ENCODE data around the gene TMEM163. TPM values are rescaled to one million over a fixed set of nuclear protein-coding genes. Genes with fewer than 3 reads are reported as not detected.

TMEM163 gene
- total RNA-seq, 6 donors from 2014 or later, result 19.3 to 71.6 (median 26.7) TPM

GRCh38 chr2:134715932-134716643 lies 2.7 kb downstream of the TMEM163 start:
- TF ChIP-seq POLR2A (IDR thresholded peaks at IDR 0.05), result no peak
- TF ChIP-seq EP300 (IDR thresholded peaks at IDR 0.05), result no peak
- no peak for TF ChIP-seq CTCF (IDR thresholded peaks at IDR 0.05)
- no peak for TF ChIP-seq POLR2AphosphoS5 (IDR thresholded peaks at IDR 0.05)
- 49 to 63% methylated on average over 3 to 4 of the region's 4 CpGs for WGBS, 2 donors
- Histone ChIP-seq H3K27ac (no peak overlapping the region), H3K27me3 (peaks cover 0 to 21% (median 9%) of the 10 kb centered on the region in 4 donors), H3K4me3 (peak overlapping the region in 2 of 4 donors; percentile 54 to 63), H3K4me1 (peaks cover 9 to 33% (median 16%) of the 10 kb centered on the region in 4 donors), H3K36me3 (no peaks in the 10 kb centered on the region), H3K9me3 (no peaks in the 10 kb centered on the region)
- DNase-seq, result no peak
- no peak for ATAC-seq (ENCODE audit: low FRiP score in 2 of 2)

DNA sequence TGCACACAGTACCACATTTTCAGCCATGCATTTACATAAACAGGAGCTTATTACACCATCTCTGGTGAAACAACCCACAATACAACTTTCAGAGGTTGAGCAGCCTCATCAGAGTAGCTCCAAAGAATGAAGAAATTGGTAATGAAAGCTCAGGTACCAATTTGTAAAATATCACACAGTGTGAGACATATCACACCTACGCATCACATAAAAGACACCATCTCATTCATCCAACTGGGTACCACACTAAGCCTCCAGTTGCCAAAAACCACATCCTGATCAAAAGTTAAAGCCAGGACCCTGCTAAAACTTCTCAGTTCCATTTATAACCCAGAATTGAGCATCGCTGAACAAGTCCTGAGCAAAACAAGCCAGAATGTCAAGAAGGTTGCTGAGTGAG lies 4.6 kb downstream of the TMEM163 start:
- WGBS, 2 donors, result 87 to 89% methylated on average over 2 of the region's 2 CpGs
- TF ChIP-seq POLR2AphosphoS5 (IDR thresholded peaks at IDR 0.05) (no peak), POLR2A (IDR thresholded peaks at IDR 0.05) (no peak), CTCF (IDR thresholded peaks at IDR 0.05) (no peak), EP300 (IDR thresholded peaks at IDR 0.05) (no peak)
- Histone ChIP-seq H3K36me3 (no peaks in the 10 kb centered on the region), H3K4me1 (peaks cover 9 to 31% (median 15%) of the 10 kb centered on the region in 4 donors), H3K9me3 (no peaks in the 10 kb centered on the region), H3K4me3 (no peak overlapping the region), H3K27me3 (peaks cover 0 to 18% (median 7%) of the 10 kb centered on the region in 4 donors), H3K27ac (no peak overlapping the region)
- DNase-seq, result no peak
- no peak for ATAC-seq (ENCODE audit: low FRiP score in 2 of 2)

- H3K36me3 ChIP-seq, result no peaks in the 10 kb centered on the region
- no peaks in the 10 kb centered on the region for H3K9me3 ChIP-seq
- TF ChIP-seq CTCF (IDR thresholded peaks at IDR 0.05) (no peak), POLR2A (IDR thresholded peaks at IDR 0.05) (no peak), EP300 (IDR thresholded peaks at IDR 0.05) (no peak), POLR2AphosphoS5 (IDR thresholded peaks at IDR 0.05) (no peak)
- peaks cover 0 to 13% (median 6%) of the 10 kb centered on the region in 4 donors for H3K27me3 ChIP-seq
- peaks cover 9 to 24% (median 12%) of the 10 kb centered on the region in 4 donors for H3K4me1 ChIP-seq
- no peak for DNase-seq
- WGBS, 2 donors, result 77 to 84% methylated on average over 1 of the region's 1 CpG
- no peak for ATAC-seq (ENCODE audit: low FRiP score in 2 of 2)
- no peak overlapping the region for H3K4me3 ChIP-seq
- H3K27ac ChIP-seq, result no peak overlapping the region
These were observed 5.2 kb downstream of the TMEM163 start for GRCh38 chr2:134713606-134714005.

GRCh38 chr2:134713176-134713575 lies 5.6 kb downstream of the TMEM163 start:
- H3K27ac ChIP-seq, result no peak overlapping the region
- peaks cover 0 to 9% (median 4%) of the 10 kb centered on the region in 4 donors for H3K27me3 ChIP-seq
- TF ChIP-seq POLR2A (IDR thresholded peaks at IDR 0.05) (no peak), CTCF (IDR thresholded peaks at IDR 0.05) (no peak), EP300 (IDR thresholded peaks at IDR 0.05) (no peak), POLR2AphosphoS5 (IDR thresholded peaks at IDR 0.05) (no peak)

More at GRCh38 chr2:134713176-134713575, 5.6 kb downstream of the TMEM163 start:
- Histone ChIP-seq H3K36me3 (no peaks in the 10 kb centered on the region), H3K4me1 (peaks cover 6 to 20% (median 9%) of the 10 kb centered on the region in 4 donors), H3K9me3 (no peaks in the 10 kb centered on the region), H3K4me3 (no peak overlapping the region)
- 55 to 59% methylated on average over 11 of the region's 11 CpGs for WGBS, 2 donors
- no peak for DNase-seq
- ATAC-seq (ENCODE audit: low FRiP score in 2 of 2), result peak in 1 of 2 donors; percentile 40
